GM19328 (cell line): ENCODE results near the gene MBNL1.
"Not testable (repeated sequence)": the region's sequence is repeated elsewhere in the genome, so short reads cannot be mapped to it uniquely, and the experiment has no call there.

Experiments
- ATAC-seq: cut with Tn5 transposase; IDR thresholded peaks from one replicate; pipeline ENCODE4 v1.9.1; 2021; ENCODE audit warnings: mild to moderate bottlenecking, moderate library complexity; ENCODE audit not compliant: unreplicated experiment

Gene MBNL1

DNA sequence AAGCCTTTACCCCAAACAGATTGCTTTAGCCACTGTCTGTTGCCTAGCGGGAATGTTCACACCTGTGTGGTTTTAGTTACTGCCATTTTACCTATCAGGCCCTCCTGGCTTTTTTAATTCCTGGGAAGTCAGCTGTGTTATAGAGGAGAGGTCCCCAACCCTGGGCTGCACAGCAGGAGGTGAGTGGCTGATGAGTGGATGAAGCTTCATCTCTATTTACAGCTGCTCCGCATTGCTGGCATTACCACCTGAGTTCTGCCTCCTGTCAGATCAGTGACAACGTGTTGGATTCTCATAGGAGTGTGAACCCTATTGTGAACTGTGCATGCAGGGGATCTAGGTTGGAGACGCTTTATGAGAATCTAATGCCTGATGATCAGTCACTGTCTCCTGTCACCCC lies 127.0 kb downstream of the MBNL1 start:
- ATAC-seq = no peak

DNA sequence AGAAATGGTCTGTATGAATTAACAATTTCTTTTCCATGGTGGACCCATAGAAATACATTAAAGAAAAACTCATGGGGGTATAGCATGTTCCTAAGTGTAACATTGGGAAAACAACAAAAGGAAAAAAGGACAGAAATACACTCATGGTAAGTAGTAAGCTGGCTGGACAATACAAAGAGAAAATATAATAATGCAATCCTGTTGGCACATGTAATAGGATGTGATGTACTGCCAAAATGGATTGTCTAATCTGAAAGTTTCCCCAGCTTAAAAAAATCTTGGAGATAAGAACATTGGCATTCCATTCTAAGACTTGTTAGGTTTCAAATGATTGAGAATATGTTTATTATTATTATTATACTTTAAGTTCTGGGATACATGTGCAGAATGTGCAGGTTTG lies 128.1 kb downstream of the MBNL1 start:
- ATAC-seq = no peak

DNA sequence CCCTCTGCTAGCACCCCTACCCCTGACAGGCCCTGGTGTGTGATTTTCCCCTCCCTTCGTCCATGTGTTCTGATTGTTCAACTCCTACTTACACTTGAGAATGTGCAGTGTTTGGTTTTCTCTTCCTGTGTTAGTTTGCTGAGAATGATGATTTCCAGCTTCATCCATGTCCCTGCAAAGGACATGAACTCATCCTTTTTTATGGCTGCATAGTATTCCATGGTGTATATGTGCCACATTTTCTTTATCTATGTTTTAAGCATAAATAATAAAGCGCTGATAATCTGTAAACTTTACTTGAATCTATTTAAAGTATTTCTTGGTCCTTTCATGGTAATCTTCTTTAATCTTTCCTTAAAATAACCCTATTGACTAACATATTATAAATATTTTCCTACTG lies 128.6 kb downstream of the MBNL1 start:
- ATAC-seq = not testable (repeated sequence)

GRCh38 chr3:152398495-152398894 lies 129.8 kb downstream of the MBNL1 start:
- no peak for ATAC-seq

GRCh38 chr3:152399374-152399773 lies 130.6 kb downstream of the MBNL1 start:
- ATAC-seq = no peak

DNA sequence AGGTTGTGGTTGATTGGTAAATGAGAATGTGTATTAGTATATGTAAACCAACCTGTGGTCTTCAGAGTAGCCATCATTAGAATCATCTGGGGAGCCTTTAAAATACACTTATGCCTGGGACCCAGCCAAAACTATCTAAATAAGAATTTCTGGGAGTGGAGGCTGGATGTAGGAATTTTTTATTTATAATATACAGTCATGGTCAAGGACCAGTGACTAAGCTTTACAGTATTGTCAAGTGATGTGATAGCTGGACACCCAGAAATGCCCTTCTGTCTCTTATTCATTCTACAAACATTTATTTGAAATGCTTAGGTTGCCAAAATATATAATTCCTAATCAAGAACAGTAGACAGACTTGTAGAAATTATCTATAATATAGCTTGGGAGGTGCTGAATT lies 132.2 kb downstream of the MBNL1 start:
- ATAC-seq = no peak

GRCh38 chr3:152402695-152403451 lies 134.1 kb downstream of the MBNL1 start:
- no peak for ATAC-seq

DNA sequence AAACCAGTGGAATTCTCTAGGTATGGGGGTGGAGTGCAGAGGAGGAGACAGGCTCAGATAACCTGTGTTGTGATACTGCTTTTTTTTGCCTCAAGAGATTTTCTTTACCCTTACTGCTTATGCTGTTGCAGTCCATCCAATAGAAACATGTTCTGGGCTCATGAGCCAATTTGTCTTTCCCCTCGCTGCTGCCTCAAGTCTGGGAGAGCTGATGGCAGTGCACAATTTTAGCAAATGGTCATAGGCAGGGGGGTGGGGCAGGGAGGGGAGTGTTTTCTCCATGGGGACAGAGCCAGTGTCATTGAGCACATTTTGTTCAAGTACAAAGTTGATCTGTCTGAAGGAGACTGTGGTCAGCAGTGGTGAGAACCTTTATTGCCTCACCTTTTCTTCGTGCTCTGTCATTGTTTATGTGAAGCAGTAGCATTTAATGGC lies 134.9 kb downstream of the MBNL1 start:
- ATAC-seq = no peak

- ATAC-seq = no peak
Observed at GRCh38 chr3:152404976-152405375, 136.2 kb downstream of the MBNL1 start.

DNA sequence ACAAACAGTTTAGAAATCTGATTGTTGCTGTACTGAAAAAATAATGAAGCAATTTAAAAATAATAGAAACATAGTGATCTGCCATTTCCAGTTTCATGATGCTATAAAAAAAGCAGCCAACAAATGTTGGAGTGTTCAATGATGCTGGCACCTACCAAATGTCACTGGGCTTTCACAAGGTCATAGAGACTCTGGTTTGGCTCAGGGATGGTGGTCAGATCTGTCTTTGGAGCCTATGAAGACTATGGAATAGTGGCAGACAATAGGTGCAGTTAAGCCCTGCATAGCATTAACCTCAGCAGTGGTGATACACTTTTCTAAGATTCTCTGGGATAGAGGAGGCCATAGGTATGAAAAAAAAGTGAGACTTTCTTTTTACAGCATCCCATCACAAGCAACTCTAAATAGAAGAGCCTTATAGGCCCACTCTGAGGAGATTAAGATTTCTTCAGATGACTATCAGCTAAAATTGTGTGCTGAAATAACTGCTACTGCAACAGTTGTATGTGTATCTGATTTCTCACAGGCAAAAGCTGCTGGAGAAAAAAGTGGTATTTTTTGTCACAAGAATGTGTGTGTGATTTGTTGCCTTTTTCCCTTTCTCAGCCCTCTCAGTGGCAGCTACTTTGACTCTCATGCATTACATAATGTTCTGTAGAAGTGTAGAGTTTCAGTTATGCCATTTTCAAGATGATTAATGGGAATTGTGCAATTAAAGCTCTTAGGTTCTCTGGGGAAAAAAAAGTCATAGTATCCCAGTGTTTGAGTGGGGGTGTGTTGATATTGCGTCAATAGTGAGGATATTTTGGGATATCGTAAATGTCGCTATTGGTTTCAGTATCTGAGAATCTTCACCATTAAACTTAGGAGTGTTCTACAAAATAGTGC lies 137.4 kb downstream of the MBNL1 start:
- no peak for ATAC-seq

DNA sequence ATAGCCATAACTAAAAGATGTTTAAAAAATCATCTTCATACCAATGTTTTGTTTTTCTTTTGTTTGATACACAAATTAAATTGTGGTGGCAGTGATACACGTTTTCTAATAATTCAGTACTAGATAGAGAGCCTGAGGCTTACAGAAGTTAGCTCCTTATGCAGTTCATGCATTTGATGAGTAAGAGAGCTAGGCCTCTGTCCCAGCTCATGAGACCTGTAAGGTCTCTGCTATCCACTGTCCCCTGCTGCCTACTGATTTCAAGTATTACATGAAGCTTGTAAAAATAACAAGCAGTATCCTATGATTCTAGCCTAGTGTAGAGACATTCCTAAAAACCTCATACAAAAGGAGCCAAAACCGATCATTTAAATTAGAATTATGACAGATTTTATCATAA lies 144.5 kb downstream of the MBNL1 start:
- no peak for ATAC-seq

GRCh38 chr3:152416808-152417580 lies 148.3 kb downstream of the MBNL1 start:
- no peak for ATAC-seq

DNA sequence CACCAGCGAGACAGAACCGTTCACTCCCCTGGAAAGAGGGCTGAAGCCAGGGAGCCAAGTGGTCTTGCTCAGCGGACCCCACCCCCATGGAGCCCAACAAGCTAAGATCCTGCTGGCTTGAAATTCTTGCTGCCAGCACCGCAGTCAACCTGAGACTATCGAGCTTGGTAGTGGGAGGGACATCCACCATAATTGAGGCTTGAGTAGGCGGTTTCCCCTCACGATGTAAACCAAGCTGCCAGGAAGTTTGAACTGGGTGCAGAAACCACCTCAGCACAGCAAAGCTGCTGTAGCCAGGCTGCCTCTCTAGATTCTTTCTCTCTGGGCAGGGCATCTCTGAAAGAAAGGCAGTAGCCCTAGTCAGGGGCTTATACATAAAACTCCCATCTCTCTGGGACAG lies 151.0 kb downstream of the MBNL1 start:
- no peak for ATAC-seq

GRCh38 chr3:152421162-152421561 lies 152.4 kb downstream of the MBNL1 start:
- no peak for ATAC-seq

GRCh38 chr3:152426393-152426792 lies 157.7 kb downstream of the MBNL1 start:
- ATAC-seq = no peak

DNA sequence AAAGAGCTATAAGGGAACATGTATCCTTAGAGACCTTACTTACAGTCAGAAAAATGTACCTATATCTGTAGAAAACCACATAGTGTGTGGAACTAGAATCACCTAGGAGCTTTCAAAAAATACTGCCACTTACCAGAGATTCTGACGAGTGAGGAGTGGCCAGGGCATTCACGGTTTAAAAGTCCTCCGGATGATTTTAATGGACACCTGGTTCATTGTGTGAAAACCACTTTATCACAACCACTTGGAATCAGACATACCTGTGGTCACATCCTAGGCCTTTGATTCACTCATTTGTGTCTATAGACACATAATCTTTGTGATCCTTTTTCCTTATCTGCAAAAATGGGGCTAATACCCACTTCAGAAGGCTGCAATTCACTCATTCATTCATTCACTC lies 159.8 kb downstream of the MBNL1 start:
- no peak for ATAC-seq

DNA sequence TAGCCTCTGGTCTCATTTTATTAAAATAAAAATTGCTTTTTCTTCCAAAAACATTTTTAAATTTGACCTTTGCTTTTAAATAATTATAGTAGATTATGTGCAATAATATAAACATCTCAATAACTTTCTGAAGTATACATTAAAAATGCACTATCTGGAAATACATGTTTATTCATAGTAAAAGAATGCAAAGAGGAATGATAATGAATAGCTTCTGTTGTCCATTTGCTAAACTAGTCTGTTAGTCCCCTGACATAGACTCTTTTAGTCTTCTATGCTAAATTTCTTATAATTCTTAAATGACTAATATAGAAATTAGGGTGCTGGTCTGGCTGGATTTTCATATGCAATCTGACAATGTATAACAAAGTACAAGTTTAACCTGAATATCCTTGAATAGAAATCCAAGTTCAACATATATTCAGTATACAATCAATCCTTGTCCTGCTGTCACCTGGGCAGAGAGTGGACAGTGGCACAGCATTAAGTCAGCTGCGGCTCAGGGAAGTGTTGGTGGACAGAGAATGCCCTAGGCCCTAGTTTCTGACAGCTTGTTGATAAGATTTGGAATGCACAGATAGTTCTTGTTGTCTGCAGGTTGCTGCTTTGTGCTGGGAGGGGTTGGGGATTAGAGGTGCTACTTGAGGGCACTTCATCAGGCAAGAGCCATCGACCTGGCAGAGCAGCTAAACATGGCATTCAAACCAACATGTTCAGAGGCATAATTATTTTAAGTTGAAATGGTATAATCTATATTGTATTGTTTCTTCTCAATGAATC lies 161.7 kb downstream of the MBNL1 start:
- ATAC-seq = no peak

DNA sequence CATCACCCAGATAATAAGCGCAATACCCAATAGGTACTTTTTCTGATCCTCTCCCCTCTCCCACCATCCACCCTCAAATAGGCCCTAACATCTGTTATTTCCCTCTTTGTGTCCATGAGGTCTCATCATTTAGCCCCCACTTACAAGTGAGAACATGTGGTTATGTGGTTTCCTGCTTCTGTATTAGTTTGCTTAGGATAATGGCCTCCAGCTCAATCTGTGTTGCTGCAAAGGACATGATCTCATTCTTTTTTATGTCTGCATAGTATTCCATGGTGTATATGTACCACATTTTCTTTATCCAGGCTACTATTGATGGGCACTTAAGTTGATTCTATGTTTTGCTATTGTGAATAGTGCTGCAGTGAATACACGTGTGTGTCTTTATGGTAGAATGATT lies 165.4 kb downstream of the MBNL1 start:
- ATAC-seq = no peak

- ATAC-seq = not testable (repeated sequence)
Observed at GRCh38 chr3:152435210-152435609, 166.5 kb downstream of the MBNL1 start.

GRCh38 chr3:152436707-152437590 lies 168.2 kb downstream of the MBNL1 start:
- no peak for ATAC-seq
